ENCODE data around the gene RNF14. TPM values are rescaled to one million over a fixed set of nuclear protein-coding genes. Genes with fewer than 3 reads are reported as not detected.

The RNF14 gene
- total and polyA plus RNA-seq, 4 donors = 22.9 to 50.6 (median 32.5) TPM

- no peaks in the 10 kb centered on the region for H3K27me3 ChIP-seq (ENCODE audit: control insufficient read depth in 4 of 4, insufficient read depth in 4 of 4, low read length in 3 of 4)
- DNase-seq (ENCODE audit: low spot score) = no peak
- H3K9ac ChIP-seq (ENCODE audit: low read depth in 1 of 2, low read length in 2 of 2) = no peak overlapping the region
- no peak overlapping the region for H3K4me3 ChIP-seq (ENCODE audit: low read depth in 1 of 3, low read length in 3 of 3)
- TF ChIP-seq, protein P1, sequence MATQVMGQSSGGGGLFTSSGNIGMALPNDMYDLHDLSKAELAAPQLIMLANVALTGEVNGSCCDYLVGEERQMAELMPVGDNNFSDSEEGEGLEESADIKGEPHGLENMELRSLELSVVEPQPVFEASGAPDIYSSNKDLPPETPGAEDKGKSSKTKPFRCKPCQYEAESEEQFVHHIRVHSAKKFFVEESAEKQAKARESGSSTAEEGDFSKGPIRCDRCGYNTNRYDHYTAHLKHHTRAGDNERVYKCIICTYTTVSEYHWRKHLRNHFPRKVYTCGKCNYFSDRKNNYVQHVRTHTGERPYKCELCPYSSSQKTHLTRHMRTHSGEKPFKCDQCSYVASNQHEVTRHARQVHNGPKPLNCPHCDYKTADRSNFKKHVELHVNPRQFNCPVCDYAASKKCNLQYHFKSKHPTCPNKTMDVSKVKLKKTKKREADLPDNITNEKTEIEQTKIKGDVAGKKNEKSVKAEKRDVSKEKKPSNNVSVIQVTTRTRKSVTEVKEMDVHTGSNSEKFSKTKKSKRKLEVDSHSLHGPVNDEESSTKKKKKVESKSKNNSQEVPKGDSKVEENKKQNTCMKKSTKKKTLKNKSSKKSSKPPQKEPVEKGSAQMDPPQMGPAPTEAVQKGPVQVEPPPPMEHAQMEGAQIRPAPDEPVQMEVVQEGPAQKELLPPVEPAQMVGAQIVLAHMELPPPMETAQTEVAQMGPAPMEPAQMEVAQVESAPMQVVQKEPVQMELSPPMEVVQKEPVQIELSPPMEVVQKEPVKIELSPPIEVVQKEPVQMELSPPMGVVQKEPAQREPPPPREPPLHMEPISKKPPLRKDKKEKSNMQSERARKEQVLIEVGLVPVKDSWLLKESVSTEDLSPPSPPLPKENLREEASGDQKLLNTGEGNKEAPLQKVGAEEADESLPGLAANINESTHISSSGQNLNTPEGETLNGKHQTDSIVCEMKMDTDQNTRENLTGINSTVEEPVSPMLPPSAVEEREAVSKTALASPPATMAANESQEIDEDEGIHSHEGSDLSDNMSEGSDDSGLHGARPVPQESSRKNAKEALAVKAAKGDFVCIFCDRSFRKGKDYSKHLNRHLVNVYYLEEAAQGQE (IDR thresholded peaks at IDR 0.05) = no peak
- TF ChIP-seq FOXA1 (IDR thresholded peaks at IDR 0.05) (no peak), YY1 (IDR thresholded peaks at IDR 0.05) (no peak), JUND (IDR thresholded peaks at IDR 0.05) (no peak), TAF1 (conservative IDR thresholded peaks at IDR 0.05) (no peak), HNF4G (IDR thresholded peaks at IDR 0.05) (no peak), SP1 (IDR thresholded peaks at IDR 0.05) (no peak), ATF3 (IDR thresholded peaks at IDR 0.05) (no peak), NR2F2 (IDR thresholded peaks at IDR 0.05) (no peak), GABPA (IDR thresholded peaks at IDR 0.05 in 1 of 2, conservative IDR thresholded peaks at IDR 0.05 in 1 of 2) (no peak), RXRA (IDR thresholded peaks at IDR 0.05) (no peak), HNF4A (conservative IDR thresholded peaks at IDR 0.05) (no peak), RAD21 (IDR thresholded peaks at IDR 0.05) (no peak), EGR1 (IDR thresholded peaks at IDR 0.05; ENCODE audit: low read depth in 2 of 2) (no peak), MAX (IDR thresholded peaks at IDR 0.05) (no peak), FOXA2 (IDR thresholded peaks at IDR 0.05) (no peak)
- TF ChIP-seq, protein P2, sequence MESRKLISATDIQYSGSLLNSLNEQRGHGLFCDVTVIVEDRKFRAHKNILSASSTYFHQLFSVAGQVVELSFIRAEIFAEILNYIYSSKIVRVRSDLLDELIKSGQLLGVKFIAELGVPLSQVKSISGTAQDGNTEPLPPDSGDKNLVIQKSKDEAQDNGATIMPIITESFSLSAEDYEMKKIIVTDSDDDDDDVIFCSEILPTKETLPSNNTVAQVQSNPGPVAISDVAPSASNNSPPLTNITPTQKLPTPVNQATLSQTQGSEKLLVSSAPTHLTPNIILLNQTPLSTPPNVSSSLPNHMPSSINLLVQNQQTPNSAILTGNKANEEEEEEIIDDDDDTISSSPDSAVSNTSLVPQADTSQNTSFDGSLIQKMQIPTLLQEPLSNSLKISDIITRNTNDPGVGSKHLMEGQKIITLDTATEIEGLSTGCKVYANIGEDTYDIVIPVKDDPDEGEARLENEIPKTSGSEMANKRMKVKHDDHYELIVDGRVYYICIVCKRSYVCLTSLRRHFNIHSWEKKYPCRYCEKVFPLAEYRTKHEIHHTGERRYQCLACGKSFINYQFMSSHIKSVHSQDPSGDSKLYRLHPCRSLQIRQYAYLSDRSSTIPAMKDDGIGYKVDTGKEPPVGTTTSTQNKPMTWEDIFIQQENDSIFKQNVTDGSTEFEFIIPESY (IDR thresholded peaks at IDR 0.05) = no peak
- TF ChIP-seq, protein P3, sequence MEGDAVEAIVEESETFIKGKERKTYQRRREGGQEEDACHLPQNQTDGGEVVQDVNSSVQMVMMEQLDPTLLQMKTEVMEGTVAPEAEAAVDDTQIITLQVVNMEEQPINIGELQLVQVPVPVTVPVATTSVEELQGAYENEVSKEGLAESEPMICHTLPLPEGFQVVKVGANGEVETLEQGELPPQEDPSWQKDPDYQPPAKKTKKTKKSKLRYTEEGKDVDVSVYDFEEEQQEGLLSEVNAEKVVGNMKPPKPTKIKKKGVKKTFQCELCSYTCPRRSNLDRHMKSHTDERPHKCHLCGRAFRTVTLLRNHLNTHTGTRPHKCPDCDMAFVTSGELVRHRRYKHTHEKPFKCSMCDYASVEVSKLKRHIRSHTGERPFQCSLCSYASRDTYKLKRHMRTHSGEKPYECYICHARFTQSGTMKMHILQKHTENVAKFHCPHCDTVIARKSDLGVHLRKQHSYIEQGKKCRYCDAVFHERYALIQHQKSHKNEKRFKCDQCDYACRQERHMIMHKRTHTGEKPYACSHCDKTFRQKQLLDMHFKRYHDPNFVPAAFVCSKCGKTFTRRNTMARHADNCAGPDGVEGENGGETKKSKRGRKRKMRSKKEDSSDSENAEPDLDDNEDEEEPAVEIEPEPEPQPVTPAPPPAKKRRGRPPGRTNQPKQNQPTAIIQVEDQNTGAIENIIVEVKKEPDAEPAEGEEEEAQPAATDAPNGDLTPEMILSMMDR (IDR thresholded peaks at IDR 0.05; ENCODE audit: low read depth, low read length, missing input control) = no peak
- 82% methylated on average over 4 of the region's 4 CpGs for WGBS
- peaks cover 0 to 17% (median 11%) of the 10 kb centered on the region in 4 donors for H3K4me1 ChIP-seq (ENCODE audit: control insufficient read depth in 4 of 4, insufficient read depth in 4 of 4, low read length in 3 of 4)
- H3K36me3 ChIP-seq (ENCODE audit: control insufficient read depth in 4 of 4, insufficient read depth in 3 of 4, low read depth in 1 of 4, low read length in 3 of 4) = peaks cover 0 to 14% (median 8%) of the 10 kb centered on the region in 4 donors
- no peaks in the 10 kb centered on the region for H3K9me3 ChIP-seq (ENCODE audit: control insufficient read depth in 4 of 4, low read length in 3 of 4)
- no peak overlapping the region for H3K27ac ChIP-seq (ENCODE audit: low read depth in 1 of 2, low read length in 2 of 2)
These were observed 25.7 kb downstream of the RNF14 start for GRCh38 chr5:141994511-141995136.

Data from liver (tissue), 9 donors.